Measurements from ENCODE around the gene KRTAP9-2. TPM values are rescaled to one million over a fixed set of nuclear protein-coding genes. Genes with fewer than 3 reads are reported as not detected.
"Not testable (repeated sequence)": the region's sequence is repeated elsewhere in the genome, so short reads cannot be mapped to it uniquely, and the experiment has no call there.

KRTAP9-2 gene
- total and polyA plus RNA-seq, 2 donors (not counting 3 experiments of a cell fraction or from before 2014, with no cell fraction given): not detected

GRCh38 chr17:41271858-41272257 lies 45.4 kb downstream of the KRTAP9-2 start:
- Histone ChIP-seq H3K27ac (ENCODE audit: insufficient read depth, low read depth, low read length) (no peak overlapping the region), H3K9ac (replicated peaks; ENCODE audit: extremely low read depth, insufficient read depth, low read length) (no peak overlapping the region), H3K4me3 (replicated peaks in 1 of 3; ENCODE audit: insufficient read depth in 1 of 3, low read depth in 1 of 3, low read length in 3 of 3) (no peak overlapping the region), H3K4me2 (ENCODE audit: insufficient read depth, low read length) (no peak overlapping the region), H3K9me1 (replicated peaks; ENCODE audit: control insufficient read depth, extremely low read depth, insufficient read depth, low read length) (no peaks in the 10 kb centered on the region), H3K9me3 (replicated peaks; ENCODE audit: control insufficient read depth, insufficient read depth, low read length) (no peaks in the 10 kb centered on the region), H3K36me3 (ENCODE audit: control insufficient read depth in 2 of 2, extremely low read depth in 1 of 2, insufficient read depth in 2 of 2, low read length in 2 of 2) (no peaks in the 10 kb centered on the region), H3K27me3 (ENCODE audit: control insufficient read depth in 2 of 2, insufficient read depth in 2 of 2, low read length in 2 of 2) (no peaks in the 10 kb centered on the region), H2AFZ (ENCODE audit: low read depth, low read length) (no peak overlapping the region), H4K20me1 (replicated peaks; ENCODE audit: control insufficient read depth, extremely low read depth, insufficient read depth, low read length) (no peaks in the 10 kb centered on the region), H3K79me2 (ENCODE audit: control insufficient read depth, insufficient read depth, low read length) (no peaks in the 10 kb centered on the region), H3K4me1 (ENCODE audit: control insufficient read depth, extremely low read depth, insufficient read depth, low read length) (no peaks in the 10 kb centered on the region)
- ChIA-PET CTCF (no interaction called here), POLR2A (no interaction called here)
- dilution Hi-C loops (cut with MboI; ENCODE audit: extremely low pct_ligation_motif_present, low sequenced_read_pairs) (no loop called here), intact Hi-C loops (cut with micrococcal nuclease) (no loop called here)
- FAIRE-seq (no peak), DNase-seq (ENCODE audit: low read depth, low spot score) (no peak)
- no peak for TF ChIP-seq JUN (IDR thresholded peaks at IDR 0.05; ENCODE audit: borderline replicate concordance, insufficient read depth, insufficient read length, low read depth)
- TF ChIP-seq, protein P1, sequence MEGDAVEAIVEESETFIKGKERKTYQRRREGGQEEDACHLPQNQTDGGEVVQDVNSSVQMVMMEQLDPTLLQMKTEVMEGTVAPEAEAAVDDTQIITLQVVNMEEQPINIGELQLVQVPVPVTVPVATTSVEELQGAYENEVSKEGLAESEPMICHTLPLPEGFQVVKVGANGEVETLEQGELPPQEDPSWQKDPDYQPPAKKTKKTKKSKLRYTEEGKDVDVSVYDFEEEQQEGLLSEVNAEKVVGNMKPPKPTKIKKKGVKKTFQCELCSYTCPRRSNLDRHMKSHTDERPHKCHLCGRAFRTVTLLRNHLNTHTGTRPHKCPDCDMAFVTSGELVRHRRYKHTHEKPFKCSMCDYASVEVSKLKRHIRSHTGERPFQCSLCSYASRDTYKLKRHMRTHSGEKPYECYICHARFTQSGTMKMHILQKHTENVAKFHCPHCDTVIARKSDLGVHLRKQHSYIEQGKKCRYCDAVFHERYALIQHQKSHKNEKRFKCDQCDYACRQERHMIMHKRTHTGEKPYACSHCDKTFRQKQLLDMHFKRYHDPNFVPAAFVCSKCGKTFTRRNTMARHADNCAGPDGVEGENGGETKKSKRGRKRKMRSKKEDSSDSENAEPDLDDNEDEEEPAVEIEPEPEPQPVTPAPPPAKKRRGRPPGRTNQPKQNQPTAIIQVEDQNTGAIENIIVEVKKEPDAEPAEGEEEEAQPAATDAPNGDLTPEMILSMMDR (IDR thresholded peaks at IDR 0.05; ENCODE audit: extremely low read depth in 1 of 2, insufficient read depth in 1 of 2, low read depth in 1 of 2, low read length in 2 of 2): no peak
- TF ChIP-seq EZH2 (IDR thresholded peaks at IDR 0.05; ENCODE audit: borderline replicate concordance, low read depth, low read length, severe bottlenecking): no peak
- TF ChIP-seq POLR2A (IDR thresholded peaks at IDR 0.05; ENCODE audit: low read depth, low read length): no peak
- TF ChIP-seq FOS (IDR thresholded peaks at IDR 0.05; ENCODE audit: borderline replicate concordance, insufficient read depth, low read length): no peak
- BruUV-seq (replicated peaks): no TSS peak

DNA sequence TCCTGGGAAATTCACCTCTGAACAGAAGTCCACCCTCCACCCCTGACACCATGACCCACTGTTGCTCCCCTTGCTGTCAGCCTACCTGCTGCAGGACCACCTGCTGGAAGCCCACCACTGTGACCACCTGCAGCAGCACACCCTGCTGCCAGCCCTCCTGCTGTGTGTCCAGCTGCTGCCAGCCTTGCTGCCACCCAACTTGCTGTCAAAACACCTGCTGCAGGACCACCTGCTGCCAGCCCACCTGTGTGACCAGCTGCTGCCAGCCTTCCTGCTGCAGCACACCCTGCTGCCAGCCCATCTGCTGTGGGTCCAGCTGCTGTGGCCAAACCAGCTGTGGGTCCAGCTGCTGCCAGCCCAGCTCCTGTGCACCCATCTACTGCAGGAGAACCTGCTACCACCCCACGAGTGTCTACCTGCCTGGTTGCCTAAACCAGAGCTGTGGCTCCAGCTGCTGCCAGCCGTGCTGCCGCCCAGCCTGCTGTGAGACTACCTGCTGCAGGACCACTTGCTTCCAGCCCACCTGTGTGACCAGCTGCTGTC lies 49.3 kb downstream of the KRTAP9-2 start, which contains the start of gene KRTAP9-7:
TSS of gene KRTAP9-7 (plus strand) at position 51 of the 543 bp plus-strand sequence. CDS start at position 51, 0 bp downstream.
- H3K9me1 ChIP-seq (replicated peaks; ENCODE audit: control insufficient read depth, extremely low read depth, insufficient read depth, low read length); H4K20me1 ChIP-seq (replicated peaks; ENCODE audit: control insufficient read depth, extremely low read depth, insufficient read depth, low read length); dilution Hi-C loops (cut with MboI; ENCODE audit: extremely low pct_ligation_motif_present, low sequenced_read_pairs); H3K27ac ChIP-seq (ENCODE audit: insufficient read depth, low read depth, low read length); H3K9ac ChIP-seq (replicated peaks; ENCODE audit: extremely low read depth, insufficient read depth, low read length); H3K9me3 ChIP-seq (replicated peaks; ENCODE audit: control insufficient read depth, insufficient read depth, low read length); H3K36me3 ChIP-seq (ENCODE audit: control insufficient read depth in 2 of 2, extremely low read depth in 1 of 2, insufficient read depth in 2 of 2, low read length in 2 of 2); H3K4me1 ChIP-seq (ENCODE audit: control insufficient read depth, extremely low read depth, insufficient read depth, low read length); POLR2A ChIA-PET; BruUV-seq (replicated peaks); FAIRE-seq; H3K4me2 ChIP-seq (ENCODE audit: insufficient read depth, low read length); H3K4me3 ChIP-seq (replicated peaks in 1 of 3; ENCODE audit: insufficient read depth in 1 of 3, low read depth in 1 of 3, low read length in 3 of 3); H3K27me3 ChIP-seq (ENCODE audit: control insufficient read depth in 2 of 2, insufficient read depth in 2 of 2, low read length in 2 of 2); H3K79me2 ChIP-seq (ENCODE audit: control insufficient read depth, insufficient read depth, low read length); H2AFZ ChIP-seq (ENCODE audit: low read depth, low read length); DNase-seq (ENCODE audit: low read depth, low spot score): not testable (repeated sequence)
- intact Hi-C loops (cut with micrococcal nuclease): loop anchor here (1.0 kb wide), 1 partner anchor 10 kb away; the partner anchor contains the start of gene KRTAP9-6
- CTCF ChIA-PET: interaction anchor here (1.3 to 1.5 kb wide), 2 partner anchors 11 to 47 kb away, joined by 3 to 6 read pairs; partner anchors contain the start of gene KRTAP9-6

Small RNA genes lying within 50 kb of the gene (small RNA-seq; reads per million reads assigned to genes)
- not detected for gene KRTAP4-17P (ENCODE audit: insufficient read depth, insufficient read length, low read depth, low replicate concordance)

Other genes starting within 250 kb of the KRTAP9-2 start
Only the 30 nearest of the 41 such genes appear.
- not detected in 2 replicates for gene KRTAP2-1, start 179.3 kb upstream of the KRTAP9-2 start, total RNA-seq
- gene KRTAP2-1, start 179.3 kb upstream of the KRTAP9-2 start, polyA plus RNA-seq: not detected in 2 replicates
- gene KRTAP2-2, start 171.4 kb upstream of the KRTAP9-2 start, total RNA-seq: not detected in 2 replicates
- gene KRTAP2-2, start 171.4 kb upstream of the KRTAP9-2 start, polyA plus RNA-seq: not detected in 2 replicates
- gene KRTAP2-3, start 166.5 kb upstream of the KRTAP9-2 start, total RNA-seq: not detected in 2 replicates
- not detected in 2 replicates for gene KRTAP2-3, start 166.5 kb upstream of the KRTAP9-2 start, polyA plus RNA-seq
- gene KRTAP2-4, start 160.8 kb upstream of the KRTAP9-2 start, total RNA-seq: not detected in 2 replicates
- gene KRTAP2-4, start 160.8 kb upstream of the KRTAP9-2 start, polyA plus RNA-seq: not detected in 2 replicates
- gene KRTAP4-7, start 142.5 kb upstream of the KRTAP9-2 start, total RNA-seq: not detected in 2 replicates
- gene KRTAP4-7, start 142.5 kb upstream of the KRTAP9-2 start, polyA plus RNA-seq: not detected in 2 replicates
- gene KRTAP4-8, start 128.5 kb upstream of the KRTAP9-2 start, total RNA-seq: not detected in 2 replicates
- not detected in 2 replicates for gene KRTAP4-8, start 128.5 kb upstream of the KRTAP9-2 start, polyA plus RNA-seq
- not detected in 2 replicates for gene KRTAP4-16, start 124.4 kb upstream of the KRTAP9-2 start, total RNA-seq
- gene KRTAP4-16, start 124.4 kb upstream of the KRTAP9-2 start, polyA plus RNA-seq: not detected in 2 replicates
- not detected in 2 replicates for gene KRTAP4-9, start 121.3 kb upstream of the KRTAP9-2 start, total RNA-seq
- not detected in 2 replicates for gene KRTAP4-9, start 121.3 kb upstream of the KRTAP9-2 start, polyA plus RNA-seq
- not detected in 2 replicates for gene KRTAP4-11, start 108.3 kb upstream of the KRTAP9-2 start, total RNA-seq
- gene KRTAP4-11, start 108.3 kb upstream of the KRTAP9-2 start, polyA plus RNA-seq: not detected in 2 replicates
- not detected in 2 replicates for gene KRTAP4-12, start 102.5 kb upstream of the KRTAP9-2 start, total RNA-seq
- gene KRTAP4-12, start 102.5 kb upstream of the KRTAP9-2 start, polyA plus RNA-seq: not detected in 2 replicates
- not detected in 2 replicates for gene KRTAP4-6, start 86.1 kb upstream of the KRTAP9-2 start, total RNA-seq
- not detected in 2 replicates for gene KRTAP4-6, start 86.1 kb upstream of the KRTAP9-2 start, polyA plus RNA-seq
- gene KRTAP4-5, start 76.8 kb upstream of the KRTAP9-2 start, total RNA-seq: not detected in 2 replicates
- gene KRTAP4-5, start 76.8 kb upstream of the KRTAP9-2 start, polyA plus RNA-seq: not detected in 2 replicates
- gene KRTAP4-4, start 65.9 kb upstream of the KRTAP9-2 start, total RNA-seq: not detected in 2 replicates
- gene KRTAP4-4, start 65.9 kb upstream of the KRTAP9-2 start, polyA plus RNA-seq: not detected in 2 replicates
- gene KRTAP4-3, start 58.4 kb upstream of the KRTAP9-2 start, total RNA-seq: not detected in 2 replicates
- gene KRTAP4-3, start 58.4 kb upstream of the KRTAP9-2 start, polyA plus RNA-seq: not detected in 2 replicates
- gene KRTAP4-2, start 48.4 kb upstream of the KRTAP9-2 start, total RNA-seq: not detected in 2 replicates
- not detected in 2 replicates for gene KRTAP4-2, start 48.4 kb upstream of the KRTAP9-2 start, polyA plus RNA-seq
- gene KRTAP4-1, start 41.7 kb upstream of the KRTAP9-2 start, total RNA-seq: not detected in 2 replicates
- gene KRTAP4-1, start 41.7 kb upstream of the KRTAP9-2 start, polyA plus RNA-seq: not detected in 2 replicates
- not detected in 2 replicates for gene KRTAP9-1, start 36.8 kb upstream of the KRTAP9-2 start, total RNA-seq
- not detected in 2 replicates for gene KRTAP9-1, start 36.8 kb upstream of the KRTAP9-2 start, polyA plus RNA-seq
- gene KRTAP9-3, start 5.8 kb downstream of the KRTAP9-2 start, total RNA-seq: not detected in 2 replicates
- gene KRTAP9-3, start 5.8 kb downstream of the KRTAP9-2 start, polyA plus RNA-seq: not detected in 2 replicates
- gene KRTAP9-8, start 11.4 kb downstream of the KRTAP9-2 start, total RNA-seq: not detected in 2 replicates
- gene KRTAP9-8, start 11.4 kb downstream of the KRTAP9-2 start, polyA plus RNA-seq: not detected in 2 replicates
- gene KRTAP9-4, start 23.0 kb downstream of the KRTAP9-2 start, total RNA-seq: not detected in 2 replicates
- gene KRTAP9-4, start 23.0 kb downstream of the KRTAP9-2 start, polyA plus RNA-seq: not detected in 2 replicates
- not detected in 2 replicates for gene KRTAP9-9, start 28.7 kb downstream of the KRTAP9-2 start, total RNA-seq
- gene KRTAP9-9, start 28.7 kb downstream of the KRTAP9-2 start, polyA plus RNA-seq: not detected in 2 replicates
- not detected in 2 replicates for gene KRTAP9-6, start 38.7 kb downstream of the KRTAP9-2 start, total RNA-seq
- gene KRTAP9-6, start 38.7 kb downstream of the KRTAP9-2 start, polyA plus RNA-seq: not detected in 2 replicates
- not detected in 2 replicates for gene KRTAP9-7, start 49.0 kb downstream of the KRTAP9-2 start, total RNA-seq
- not detected in 2 replicates for gene KRTAP9-7, start 49.0 kb downstream of the KRTAP9-2 start, polyA plus RNA-seq
- gene KRTAP29-1, start 76.2 kb downstream of the KRTAP9-2 start, total RNA-seq: not detected in 2 replicates
- not detected in 2 replicates for gene KRTAP29-1, start 76.2 kb downstream of the KRTAP9-2 start, polyA plus RNA-seq
- gene KRTAP16-1, start 82.7 kb downstream of the KRTAP9-2 start, total RNA-seq: not detected in 2 replicates
- not detected in 2 replicates for gene KRTAP16-1, start 82.7 kb downstream of the KRTAP9-2 start, polyA plus RNA-seq
- not detected in 2 replicates for gene KRTAP17-1, start 89.1 kb downstream of the KRTAP9-2 start, total RNA-seq
- gene KRTAP17-1, start 89.1 kb downstream of the KRTAP9-2 start, polyA plus RNA-seq: not detected in 2 replicates
- gene KRT33A, start 124.2 kb downstream of the KRTAP9-2 start, total RNA-seq: not detected in 2 replicates
- not detected in 2 replicates for gene KRT33A, start 124.2 kb downstream of the KRTAP9-2 start, polyA plus RNA-seq
- gene KRT33B, start 143.2 kb downstream of the KRTAP9-2 start, total RNA-seq: not detected in 2 replicates
- not detected in 2 replicates for gene KRT33B, start 143.2 kb downstream of the KRTAP9-2 start, polyA plus RNA-seq
- not detected in 2 replicates for gene KRT34, start 155.7 kb downstream of the KRTAP9-2 start, total RNA-seq
- not detected in 2 replicates for gene KRT34, start 155.7 kb downstream of the KRTAP9-2 start, polyA plus RNA-seq
- gene KRT31, start 171.0 kb downstream of the KRTAP9-2 start, total RNA-seq: not detected in 2 replicates
- gene KRT31, start 171.0 kb downstream of the KRTAP9-2 start, polyA plus RNA-seq: not detected in 2 replicates